ENCODE measurements around the gene STUM. TPM values are rescaled to one million over a fixed set of nuclear protein-coding genes. Genes with fewer than 3 reads are reported as not detected.

Gene STUM
- polyA plus RNA-seq, 1 experiment: not detected

DNA sequence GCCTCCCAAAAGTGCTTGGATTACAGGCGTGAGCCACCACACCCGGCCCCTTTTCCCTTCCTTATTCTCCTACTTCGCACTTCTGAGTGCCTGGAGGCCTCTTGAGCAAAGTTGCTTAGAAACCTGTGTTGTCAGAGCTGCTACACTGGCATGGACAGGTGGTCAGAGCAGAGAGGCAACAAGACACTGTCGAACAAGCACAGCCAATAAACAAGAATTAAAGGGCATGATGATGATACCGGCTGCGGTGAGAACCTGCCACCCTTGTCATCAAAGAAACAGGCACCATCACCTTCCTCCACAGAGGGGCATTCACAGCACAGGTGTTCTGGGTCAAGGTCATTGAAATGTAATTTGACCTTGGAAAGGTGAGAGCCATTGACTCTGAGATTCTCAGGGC is 23.3 kb downstream of the STUM start:
- POLR2A ChIA-PET: no interaction called here

DNA sequence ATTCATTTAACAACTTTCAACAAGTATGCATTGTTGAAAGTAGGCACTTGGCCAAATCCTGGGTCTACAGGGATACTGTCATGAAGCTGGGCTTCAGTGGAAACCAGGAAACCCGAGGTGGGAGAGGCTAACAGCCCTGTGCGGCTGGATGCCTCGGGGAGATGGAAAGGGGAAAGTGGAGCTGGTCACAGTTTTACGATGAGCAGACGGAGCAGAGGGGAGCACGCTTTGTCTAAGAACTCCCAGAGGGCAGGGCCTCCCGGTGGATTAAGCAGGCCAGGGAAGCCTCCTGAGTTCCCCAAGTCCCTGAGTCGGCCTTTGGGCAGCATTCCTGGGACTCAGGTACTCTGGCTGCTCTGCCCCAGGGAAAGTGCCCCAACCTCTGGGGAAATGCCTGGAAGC is 23.8 kb downstream of the STUM start:
- ChIA-PET POLR2A (no interaction called here), CTCF (interaction anchor here (1.4 kb wide), 1 partner anchor 14 kb away, joined by 3 read pairs; no protein-coding TSS in a partner anchor)
- no peak overlapping the region for H3K4me3 ChIP-seq (ENCODE audit: low read depth, low read length)
- peaks cover 4% of the 10 kb centered on the region for H3K27me3 ChIP-seq (ENCODE audit: control insufficient read depth, insufficient read depth, low read length)
- H3K36me3 ChIP-seq (ENCODE audit: control insufficient read depth, insufficient read depth, low read length): no peaks in the 10 kb centered on the region
- TF ChIP-seq, protein P1, sequence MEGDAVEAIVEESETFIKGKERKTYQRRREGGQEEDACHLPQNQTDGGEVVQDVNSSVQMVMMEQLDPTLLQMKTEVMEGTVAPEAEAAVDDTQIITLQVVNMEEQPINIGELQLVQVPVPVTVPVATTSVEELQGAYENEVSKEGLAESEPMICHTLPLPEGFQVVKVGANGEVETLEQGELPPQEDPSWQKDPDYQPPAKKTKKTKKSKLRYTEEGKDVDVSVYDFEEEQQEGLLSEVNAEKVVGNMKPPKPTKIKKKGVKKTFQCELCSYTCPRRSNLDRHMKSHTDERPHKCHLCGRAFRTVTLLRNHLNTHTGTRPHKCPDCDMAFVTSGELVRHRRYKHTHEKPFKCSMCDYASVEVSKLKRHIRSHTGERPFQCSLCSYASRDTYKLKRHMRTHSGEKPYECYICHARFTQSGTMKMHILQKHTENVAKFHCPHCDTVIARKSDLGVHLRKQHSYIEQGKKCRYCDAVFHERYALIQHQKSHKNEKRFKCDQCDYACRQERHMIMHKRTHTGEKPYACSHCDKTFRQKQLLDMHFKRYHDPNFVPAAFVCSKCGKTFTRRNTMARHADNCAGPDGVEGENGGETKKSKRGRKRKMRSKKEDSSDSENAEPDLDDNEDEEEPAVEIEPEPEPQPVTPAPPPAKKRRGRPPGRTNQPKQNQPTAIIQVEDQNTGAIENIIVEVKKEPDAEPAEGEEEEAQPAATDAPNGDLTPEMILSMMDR (IDR thresholded peaks at IDR 0.05; ENCODE audit: insufficient read depth, low read depth, low read length): no peak
- DNase-seq (ENCODE audit: low read depth): no peak

More for the DNA sequence above, 23.3 kb downstream of the STUM start:
- Histone ChIP-seq H3K27me3 (ENCODE audit: control insufficient read depth, insufficient read depth, low read length) (peaks cover 4% of the 10 kb centered on the region), H3K36me3 (ENCODE audit: control insufficient read depth, insufficient read depth, low read length) (no peaks in the 10 kb centered on the region), H3K4me3 (ENCODE audit: low read depth, low read length) (no peak overlapping the region)
- CTCF ChIA-PET: no interaction called here
- no peak for DNase-seq (ENCODE audit: low read depth)
- TF ChIP-seq, protein P1 (IDR thresholded peaks at IDR 0.05; ENCODE audit: insufficient read depth, low read depth, low read length): no peak

DNA sequence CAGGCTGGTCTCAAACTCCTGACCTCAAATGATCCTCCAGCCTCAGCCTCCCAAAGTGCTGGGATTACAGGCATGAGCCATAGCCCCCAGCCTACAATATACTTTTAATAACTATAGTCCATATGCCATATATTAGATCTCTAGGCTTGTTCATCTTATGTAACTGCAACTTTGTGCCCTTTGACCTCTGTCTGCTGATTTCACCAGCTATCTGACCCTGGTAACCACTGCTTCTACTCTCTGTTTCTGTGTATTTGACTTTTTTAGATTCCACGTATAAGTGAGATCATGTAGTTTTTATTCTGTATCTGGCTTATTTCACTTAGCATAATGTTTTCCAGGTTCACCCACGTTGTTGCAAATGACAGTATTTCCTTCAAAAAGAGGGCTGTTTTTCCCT is 25.5 kb downstream of the STUM start:
- Histone ChIP-seq H3K4me3 (ENCODE audit: low read depth, low read length) (no peak overlapping the region), H3K27me3 (ENCODE audit: control insufficient read depth, insufficient read depth, low read length) (no peaks in the 10 kb centered on the region; the same call in 1 of the 2 replicates), H3K36me3 (ENCODE audit: control insufficient read depth, insufficient read depth, low read length) (no peaks in the 10 kb centered on the region)
- POLR2A ChIA-PET: no interaction called here
- CTCF ChIA-PET: interaction anchor here (1.3 kb wide), 1 partner anchor 25 kb away, joined by 4 read pairs; the partner anchor contains the start of gene STUM
- TF ChIP-seq, protein P1 (IDR thresholded peaks at IDR 0.05; ENCODE audit: insufficient read depth, low read depth, low read length): no peak
- DNase-seq (ENCODE audit: low read depth): no peak

DNA sequence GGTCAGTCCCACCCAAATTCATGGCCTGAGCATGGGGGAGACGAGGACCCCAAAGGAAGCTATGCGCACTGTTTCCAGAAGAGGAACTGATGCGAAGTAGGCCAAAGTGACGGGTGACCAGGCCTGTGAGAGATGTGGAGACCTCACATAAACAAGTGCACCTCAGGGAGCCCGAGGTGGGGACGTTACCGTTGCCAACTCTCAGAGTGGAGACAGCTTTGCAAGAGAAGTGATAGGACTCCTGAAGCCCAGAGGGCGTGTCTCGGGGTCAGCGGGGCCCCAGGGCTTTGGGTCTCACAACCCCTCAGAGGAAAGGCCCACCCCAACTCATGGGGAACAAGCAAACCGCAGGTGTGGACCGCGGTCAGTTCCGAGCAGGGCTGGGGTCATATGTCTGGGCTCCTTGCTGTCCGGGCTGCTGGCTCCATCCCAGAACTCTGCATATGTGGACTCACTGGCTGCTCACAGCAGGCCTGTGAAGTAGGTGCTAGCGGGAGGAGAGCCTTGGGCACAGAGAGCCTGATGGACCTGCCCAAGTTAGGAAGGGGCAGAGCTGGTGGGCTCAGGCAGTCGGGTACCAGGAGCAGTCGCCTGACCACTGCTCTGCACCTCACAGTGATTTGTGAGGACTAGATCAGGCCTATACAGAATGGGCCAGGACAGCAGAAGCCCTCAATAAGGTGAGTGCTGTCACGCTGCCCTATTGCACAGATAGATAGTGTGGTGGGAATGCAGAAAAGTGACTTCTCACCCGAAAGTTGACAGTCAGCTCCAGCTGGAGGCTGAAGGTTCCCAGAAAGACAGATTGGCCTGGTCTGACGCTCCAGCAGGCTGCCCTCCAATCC is 26.2 kb downstream of the STUM start:
- POLR2A ChIA-PET: no interaction called here

DNA sequence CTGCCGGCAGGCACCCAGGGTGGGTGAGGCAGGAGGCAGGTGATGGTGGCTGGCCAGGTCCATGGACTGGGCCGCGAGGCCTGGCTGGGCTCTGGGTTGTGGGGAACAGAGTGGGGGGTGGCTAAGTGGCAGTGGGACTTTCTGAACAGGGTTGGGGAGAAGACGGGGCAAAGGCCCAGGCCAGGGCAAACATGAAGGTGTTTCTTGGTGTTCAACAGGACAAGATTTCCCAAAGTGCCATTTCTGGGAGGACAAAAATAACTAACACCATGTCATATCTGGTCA is 26.8 kb downstream of the STUM start:
- ChIA-PET CTCF (no interaction called here), POLR2A (no interaction called here)
- no peak overlapping the region for H3K4me3 ChIP-seq (ENCODE audit: low read depth, low read length)
- DNase-seq (ENCODE audit: low read depth): no peak
- H3K27me3 ChIP-seq (ENCODE audit: control insufficient read depth, insufficient read depth, low read length): no peaks in the 10 kb centered on the region; the same call in 1 of the 2 replicates
- H3K36me3 ChIP-seq (ENCODE audit: control insufficient read depth, insufficient read depth, low read length): no peaks in the 10 kb centered on the region
- TF ChIP-seq, protein P1 (IDR thresholded peaks at IDR 0.05; ENCODE audit: insufficient read depth, low read depth, low read length): no peak

More for the DNA sequence above, 26.2 kb downstream of the STUM start:
- Histone ChIP-seq H3K36me3 (ENCODE audit: control insufficient read depth, insufficient read depth, low read length) (no peaks in the 10 kb centered on the region), H3K4me3 (ENCODE audit: low read depth, low read length) (no peak overlapping the region), H3K27me3 (ENCODE audit: control insufficient read depth, insufficient read depth, low read length) (no peaks in the 10 kb centered on the region; the same call in 1 of the 2 replicates)
- TF ChIP-seq, protein P1 (IDR thresholded peaks at IDR 0.05; ENCODE audit: insufficient read depth, low read depth, low read length): no peak
- CTCF ChIA-PET: no interaction called here
- DNase-seq (ENCODE audit: low read depth): no peak

Data from BJ (cell line).